HEK293T (cell line): ENCODE measurements around the gene HSBP1.

Source experiments
- ARNT ChIP-seq: fragments of 450-650 bp; IDR thresholded peaks from 2 replicates; pipeline ENCODE4 v1.6.1; 2017; ENCODE audit warnings: mild to moderate bottlenecking
- BHLHE40 ChIP-seq: fragments of 450-650 bp; IDR thresholded peaks from 2 replicates; pipeline ENCODE4 v1.6.1; 2016; ENCODE audit warnings: mild to moderate bottlenecking, moderate library complexity, borderline replicate concordance
- CTBP1 ChIP-seq: fragments of 450-650 bp; IDR thresholded peaks from 2 replicates; pipeline ENCODE4 v1.6.1; 2016; ENCODE audit warnings: borderline replicate concordance
- FOXA1 ChIP-seq: fragments of 450-650 bp; IDR thresholded peaks from 2 replicates; pipeline ENCODE4 v1.6.1; 2016; ENCODE audit warnings: mild to moderate bottlenecking
- FOXK2 ChIP-seq: fragments of 450-650 bp; IDR thresholded peaks from 2 replicates; pipeline ENCODE4 v1.6.1; 2016; ENCODE audit warnings: mild to moderate bottlenecking
- SP1 ChIP-seq: fragments of 450-650 bp; IDR thresholded peaks from 2 replicates; pipeline ENCODE4 v1.6.1; 2017
- SUZ12 ChIP-seq: fragments of 450-650 bp; IDR thresholded peaks from 2 replicates; pipeline ENCODE4 v1.6.1; 2016; ENCODE audit warnings: mild to moderate bottlenecking

GRCh38 chr16:83849421-83849820 lies 41.6 kb downstream of the HSBP1 start:
- TF ChIP-seq ARNT (no peak), BHLHE40 (no peak), SUZ12 (no peak), FOXA1 (no peak), CTBP1 (no peak), SP1 (no peak), FOXK2 (no peak)
